Sigmoid colon (tissue), 4 donors: ENCODE data around the gene DNAH10.

ENCODE experiments used
- CTCF ChIP-seq, 4 experiments: fragments of 450-650 bp in 3 of 4; fragments of 200-600 bp in 1 of 4; IDR thresholded peaks; one replicate each; pipeline ENCODE4 v1.5.1; 2016 to 2019; ENCODE audit warnings: antibody characterized with exemption in 4 of 4, mild to moderate bottlenecking in 3 of 4, moderate library complexity in 2 of 4
- EP300 ChIP-seq, 4 donors: sonication (generic); formaldehyde crosslinking; IDR thresholded peaks; one replicate each; pipeline ENCODE4 v1.6.1; 2017; ENCODE audit warnings: antibody characterized with exemption in 4 of 4
- POLR2A ChIP-seq, 2 donors: fragments of 450-650 bp; IDR thresholded peaks; one replicate each; pipeline ENCODE4 v1.6.1; 2016; ENCODE audit warnings: antibody characterized with exemption in 2 of 2, mild to moderate bottlenecking in 2 of 2, moderate library complexity in 2 of 2
- POLR2AphosphoS5 ChIP-seq, 4 donors: sonication (generic); formaldehyde crosslinking; IDR thresholded peaks; one replicate each; pipeline ENCODE4 v1.6.1; 2017; ENCODE audit warnings: antibody characterized with exemption in 4 of 4

DNA sequence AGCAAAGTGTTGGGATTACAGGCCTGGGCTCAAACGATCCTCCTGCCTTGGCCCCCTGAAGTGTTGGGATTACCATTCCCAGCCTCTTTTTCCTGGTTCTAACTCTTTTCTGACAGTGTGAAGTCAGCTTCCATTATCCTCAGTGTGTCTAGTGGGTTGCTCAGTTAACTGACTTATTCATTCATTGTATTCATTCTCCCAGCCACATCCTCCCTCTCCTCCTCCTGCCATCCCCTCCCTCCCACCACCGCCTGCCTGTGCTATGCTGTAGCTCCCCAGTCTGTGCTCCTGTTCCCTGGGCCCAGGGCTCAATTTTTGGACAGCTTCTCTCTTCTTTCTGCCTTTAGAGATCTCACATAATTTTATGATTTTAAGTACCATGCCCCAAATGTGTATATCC is 30.5 kb upstream of the DNAH10 start:
- TF ChIP-seq POLR2A (IDR thresholded peaks at IDR 0.05): no peak
- TF ChIP-seq POLR2AphosphoS5 (IDR thresholded peaks at IDR 0.05): no peak
- TF ChIP-seq CTCF (IDR thresholded peaks at IDR 0.05): no peak
- no peak for TF ChIP-seq EP300 (IDR thresholded peaks at IDR 0.05)
